H1 (cell line): Measurements from ENCODE around the gene SYTL5. TPM values are rescaled to one million over a fixed set of nuclear protein-coding genes. Genes with fewer than 3 reads are reported as not detected.

ENCODE experiments used
- CTCF ChIA-PET: fragments of 300-600 bp; sonication (Branson Sonifier 250); formaldehyde crosslinking; loops from one replicate; lab custom pipeline; 2021; ENCODE audit not compliant: partially characterized antibody; lab: Charles Lee
- POLR2A ChIA-PET: fragments of 300-600 bp; sonication (Branson Sonifier 250); formaldehyde crosslinking; loops from one replicate; lab custom pipeline; 2021; ENCODE audit warnings: inconsistent platforms; ENCODE audit not compliant: partially characterized antibody; lab: Charles Lee
- DNase-seq, 2 experiments: peaks; one replicate each; pipeline versions ENCODE4 v3.0.0 to v3.0.0-alpha.2; 2010 to 2022; ENCODE audit warnings: low spot score in 2 of 2, low read depth in 1 of 2, mixed read lengths in 1 of 2
- FAIRE-seq: peaks from 2 replicates; lab custom pipeline; 2011; peaks lifted over from hg19 to GRCh38; lab: Jason Lieb, UNC
- H2AFZ ChIP-seq: 2 replicates; pipeline ENCODE4 v1.8.1; 2012; ENCODE audit warnings: low read length, inconsistent platforms
- H2AK5ac ChIP-seq: 2 replicates; pipeline ENCODE4 v1.6.1; 2013; ENCODE audit warnings: low read depth, low read length
- H2BK120ac ChIP-seq: replicated peaks from 2 replicates; pipeline ENCODE3; 2013; ENCODE audit warnings: low read depth, low read length, inconsistent platforms
- H2BK12ac ChIP-seq: 2 replicates; pipeline ENCODE4 v1.6.1; 2013; ENCODE audit warnings: low read depth, low read length
- H2BK15ac ChIP-seq: 2 replicates; pipeline ENCODE4 v1.6.1; 2013; ENCODE audit warnings: low read length
- H2BK20ac ChIP-seq: 2 replicates; pipeline ENCODE4 v1.6.1; 2013; ENCODE audit warnings: low read length
- H2BK5ac ChIP-seq: 2 replicates; pipeline ENCODE4 v1.6.1; 2013; ENCODE audit warnings: low read depth, low read length
- H3K14ac ChIP-seq: 2 replicates; pipeline ENCODE4 v1.6.1; 2013; ENCODE audit warnings: inconsistent platforms; ENCODE audit not compliant: insufficient read length
- H3K18ac ChIP-seq: 2 replicates; pipeline ENCODE4 v1.6.1; 2013; ENCODE audit warnings: low read length; ENCODE audit errors: extremely low read depth
- H3K23ac ChIP-seq: 2 replicates; pipeline ENCODE4 v1.6.1; 2013; ENCODE audit warnings: inconsistent platforms; ENCODE audit not compliant: insufficient read length
- H3K23me2 ChIP-seq: 2 replicates; pipeline ENCODE4 v1.6.1; 2013; ENCODE audit warnings: low read depth, low read length
- H3K27ac ChIP-seq: 2 replicates; pipeline ENCODE4 v1.6.1; 2011; ENCODE audit warnings: low read depth, low read length, inconsistent platforms
- H3K27me3 ChIP-seq, 4 experiments: replicated peaks in 1 of 4; 1 replicate in 1 of 4; 2 replicates in 3 of 4; pipeline versions ENCODE4 v1.6.1 to v1.8.1; 2011 to 2013; ENCODE audit warnings: low read length in 3 of 4, mild to moderate bottlenecking in 3 of 4, inconsistent platforms in 2 of 4, mixed read lengths in 2 of 4, moderate library complexity in 1 of 4; ENCODE audit not compliant: control insufficient read depth in 3 of 4, insufficient read depth in 3 of 4; ENCODE audit errors: extremely low read depth in 1 of 4
- H3K36me3 ChIP-seq, 4 experiments: 2 replicates each; pipeline versions ENCODE4 v1.6.1 to v1.8.1; 2011 to 2013; ENCODE audit warnings: mild to moderate bottlenecking in 4 of 4, low read length in 3 of 4, moderate library complexity in 2 of 4, control low read depth in 1 of 4, inconsistent platforms in 1 of 4; ENCODE audit not compliant: insufficient read depth in 4 of 4, control insufficient read depth in 2 of 4
- H3K4ac ChIP-seq: replicated peaks from 2 replicates; pipeline ENCODE3; 2013; ENCODE audit warnings: low read length, low read depth, mixed read lengths, inconsistent platforms; ENCODE audit not compliant: insufficient read length
- H3K4me1 ChIP-seq, 4 experiments: replicated peaks in 1 of 4; 1 replicate in 1 of 4; 2 replicates in 3 of 4; pipeline versions ENCODE4 v1.6.1 to v1.8.1; 2011 to 2013; ENCODE audit warnings: low read length in 3 of 4, inconsistent platforms in 2 of 4, mixed read lengths in 1 of 4; ENCODE audit not compliant: insufficient read depth in 4 of 4, control insufficient read depth in 3 of 4
- H3K4me2 ChIP-seq, 2 experiments: 2 replicates each; pipeline versions ENCODE4 v1.6.1 to v1.8.1; 2011 to 2013; ENCODE audit warnings: low read depth in 2 of 2, low read length in 2 of 2, control low read depth in 1 of 2, inconsistent platforms in 1 of 2, mild to moderate bottlenecking in 1 of 2; ENCODE audit not compliant: insufficient read depth in 1 of 2
- H3K4me3 ChIP-seq, 4 experiments: fragments of 200-600, 300-600 bp in 1 of 4; sonication (generic), shearing (Covaris generic), sonication (Bioruptor Twin) in 1 of 4; 2 replicates each; pipeline versions ENCODE4 v1.5.1 to v1.8.1; 2011 to 2016; ENCODE audit warnings: low read length in 4 of 4, low read depth in 3 of 4, control low read depth in 2 of 4, inconsistent platforms in 2 of 4, mild to moderate bottlenecking in 2 of 4, mixed read lengths in 1 of 4, moderate library complexity in 1 of 4; ENCODE audit not compliant: insufficient read depth in 2 of 4; ENCODE audit errors: extremely low read depth in 1 of 4
- H3K56ac ChIP-seq: replicated peaks from 2 replicates; pipeline ENCODE3; 2013; ENCODE audit warnings: low read depth, mild to moderate bottlenecking, mixed read lengths, low read length, inconsistent platforms; ENCODE audit not compliant: insufficient read length
- H3K79me1 ChIP-seq: 2 replicates; pipeline ENCODE4 v1.6.1; 2013; ENCODE audit warnings: low read depth, low read length, control low read depth
- H3K79me2 ChIP-seq, 2 experiments: 2 replicates each; pipeline versions ENCODE4 v1.6.1 to v1.8.1; 2012 to 2013; ENCODE audit warnings: low read length in 2 of 2, mild to moderate bottlenecking in 2 of 2, inconsistent platforms in 1 of 2; ENCODE audit not compliant: insufficient read depth in 2 of 2, control insufficient read depth in 1 of 2
- H3K9ac ChIP-seq, 4 experiments: replicated peaks in 1 of 4; 1 replicate in 1 of 4; 2 replicates in 3 of 4; pipeline versions ENCODE4 v1.6.1 to v1.8.1; 2011 to 2013; ENCODE audit warnings: low read depth in 3 of 4, low read length in 3 of 4, control low read depth in 2 of 4, mild to moderate bottlenecking in 2 of 4, moderate library complexity in 2 of 4, inconsistent platforms in 1 of 4; ENCODE audit errors: extremely low read depth in 1 of 4
- H3K9me3 ChIP-seq, 2 experiments: 2 replicates each; pipeline versions ENCODE4 v1.6.1 to v1.8.1; 2012 to 2013; ENCODE audit warnings: mild to moderate bottlenecking in 2 of 2, moderate library complexity in 2 of 2, control low read depth in 1 of 2, inconsistent platforms in 1 of 2, low read depth in 1 of 2, low read length in 1 of 2, mixed read lengths in 1 of 2; ENCODE audit not compliant: insufficient read depth in 2 of 2
- H4K20me1 ChIP-seq, 2 experiments: replicated peaks in 1 of 2; 2 replicates each; pipeline versions ENCODE3 to v1.8.1; 2011 to 2013; ENCODE audit warnings: inconsistent platforms in 2 of 2, low read length in 2 of 2, mild to moderate bottlenecking in 1 of 2; ENCODE audit not compliant: insufficient read depth in 2 of 2, control insufficient read depth in 1 of 2
- H4K5ac ChIP-seq: 2 replicates; pipeline ENCODE4 v1.6.1; 2013; ENCODE audit warnings: low read length, low read depth, mixed read lengths, inconsistent platforms; ENCODE audit not compliant: insufficient read length
- H4K8ac ChIP-seq: 2 replicates; pipeline ENCODE4 v1.8.0; 2013; ENCODE audit warnings: mild to moderate bottlenecking, moderate library complexity, low read length, inconsistent platforms; ENCODE audit not compliant: insufficient read depth; ENCODE audit errors: extremely low read depth
- H4K91ac ChIP-seq: replicated peaks from 2 replicates; pipeline ENCODE3; 2013; ENCODE audit warnings: low read length, mixed read lengths, inconsistent platforms; ENCODE audit not compliant: insufficient read length
- ASH2L ChIP-seq: fragments of 200-600, 300-600 bp; sonication (generic); IDR thresholded peaks from one replicate; pipeline ENCODE4 v1.7.1; 2017; ENCODE audit warnings: low read length
- ATF3 ChIP-seq: IDR thresholded peaks from 2 replicates; pipeline ENCODE4 v1.6.1; 2011; ENCODE audit warnings: low read depth, mild to moderate bottlenecking, low read length; ENCODE audit not compliant: insufficient read depth
- CBX8 ChIP-seq: fragments of 300-800, 300-1000 bp; sonication (generic); IDR thresholded peaks from 2 replicates; pipeline ENCODE4 v1.7.1; 2016; ENCODE audit warnings: low read depth, low read length, borderline replicate concordance
- CTCF ChIP-seq, 3 experiments: IDR thresholded peaks; 1 replicate in 2 of 3; 2 replicates in 1 of 3; pipeline versions ENCODE4 v1.5.1 to v1.6.1; 2011; ENCODE audit warnings: low read length in 3 of 3, mild to moderate bottlenecking in 3 of 3, inconsistent platforms in 2 of 3, low read depth in 1 of 3, moderate library complexity in 1 of 3; ENCODE audit not compliant: insufficient read depth in 1 of 3; ENCODE audit errors: control extremely low read depth in 1 of 3
- E2F6 ChIP-seq: IDR thresholded peaks from 2 replicates; pipeline ENCODE4 v1.6.1; 2012; ENCODE audit warnings: inconsistent platforms
- EGR1 ChIP-seq: IDR thresholded peaks from 2 replicates; pipeline ENCODE4 v1.6.1; 2011; ENCODE audit warnings: low read depth, low read length, borderline replicate concordance
- GABPA ChIP-seq: IDR thresholded peaks from 2 replicates; pipeline ENCODE4 v1.6.1; 2011; ENCODE audit warnings: mild to moderate bottlenecking, low read length, moderate library complexity, borderline replicate concordance; ENCODE audit not compliant: insufficient read depth
- GTF2F1 ChIP-seq: IDR thresholded peaks from 2 replicates; pipeline ENCODE4 v1.6.1; 2012; ENCODE audit warnings: low read depth, low read length, improper control_type of control experiment, borderline replicate concordance
- SRF ChIP-seq: IDR thresholded peaks from 2 replicates; pipeline ENCODE4 v1.6.1; 2011; ENCODE audit warnings: mild to moderate bottlenecking, low read depth, low read length, moderate library complexity
- TAF7 ChIP-seq: optimal IDR thresholded peaks from 2 replicates; pipeline ENCODE3; 2011; ENCODE audit warnings: low read depth, mild to moderate bottlenecking, inconsistent platforms, low read length, moderate library complexity, borderline replicate concordance
- WGBS, 2 experiments: shearing (Covaris generic) in 1 of 2; methylation state at CpG; one replicate each; pipeline versions ENCODE4 v1.1.6 to v1.1.7; 2013 to 2015; ENCODE audit warnings: low lambda C conversion rate in 2 of 2, mixed read lengths in 2 of 2, inconsistent platforms in 1 of 2, low coverage in 1 of 2, missing lambda C conversion rate in 1 of 2; ENCODE audit not compliant: insufficient replicate concordance in 2 of 2, insufficient coverage in 1 of 2, insufficient read length in 1 of 2; ENCODE audit errors: extremely low coverage in 1 of 2, missing lambda C conversion rate in 1 of 2; 5-methylcytosine and 5-hydroxymethylcytosine counted together
- polyA plus RNA-seq, 7 experiments: library from polyadenylated mRNA; depleted of rRNA in 3 of 7; stranded (reverse) in 5 of 7; unstranded in 2 of 7; fragments of >200 nt in 5 of 7; fragments of 200-250 nt in 2 of 7; gene quantifications; 1 replicate in 5 of 7; 2 replicates in 1 of 7; 4 replicates in 1 of 7; pipeline versions ENCODE4 v1.2.1 to v1.2.3, GENCODE V29; 2011 to 2013; ENCODE audit warnings: missing spikeins in 2 of 7, mixed read lengths in 2 of 7
- total RNA-seq: library from RNA; stranded (reverse); fragmentation: NEBNext Ultra II Directional; extraction: Animal tissue kit (Norgen Biotek cat#: 25700); gene quantifications from 2 replicates; pipeline ENCODE4 v1.2.1, GENCODE V29; 2021

The SYTL5 gene
- total and polyA plus RNA-seq, 2 of the 8 experiments (the other 6 are each of a cell fraction or from before 2014, with no cell fraction given), result 0.15 to 0.52 TPM

- H3K4me3 ChIP-seq, result no peak overlapping the region
- H2AK5ac ChIP-seq, result no peak overlapping the region
- no peak overlapping the region for H3K4ac ChIP-seq
- H3K23ac ChIP-seq, result no peak overlapping the region
- no peak overlapping the region for H2BK120ac ChIP-seq
- H3K18ac ChIP-seq, result no peak overlapping the region
- TF ChIP-seq TAF7, result no peak
- TF ChIP-seq GTF2F1, result no peak
- TF ChIP-seq GABPA, result no peak
- TF ChIP-seq EGR1, result no peak
- no peak for TF ChIP-seq SRF
- TF ChIP-seq CTCF (IDR thresholded peaks at IDR 0.05; ENCODE audit: control extremely low read depth in 1 of 3, insufficient read depth in 1 of 3, low read depth in 1 of 3, low read length in 3 of 3), result no peak
- no peak for TF ChIP-seq ATF3
- no peak for TF ChIP-seq ASH2L
- no peak for TF ChIP-seq CBX8
- no peak for TF ChIP-seq E2F6
- no peak overlapping the region for H3K27ac ChIP-seq
- no peak for FAIRE-seq
- no peaks in the 10 kb centered on the region for H3K23me2 ChIP-seq
- no peak overlapping the region for H3K9ac ChIP-seq
- no peak overlapping the region for H2BK12ac ChIP-seq
- H3K4me2 ChIP-seq, result no peak overlapping the region
- no peak overlapping the region for H2BK15ac ChIP-seq
- CTCF ChIA-PET, result interaction anchor here (0.6 kb wide), 1 partner anchor 81 kb away, joined by 5 read pairs; no protein-coding TSS in a partner anchor
- H3K79me1 ChIP-seq, result no peaks in the 10 kb centered on the region
- H4K20me1 ChIP-seq, result no peaks in the 10 kb centered on the region
- no peak overlapping the region for H2AFZ ChIP-seq
- no peaks in the 10 kb centered on the region for H3K4me1 ChIP-seq
- DNase-seq, result no peak
- H2BK20ac ChIP-seq, result no peak overlapping the region
- POLR2A ChIA-PET, result no interaction called here
- H2BK5ac ChIP-seq, result no peak overlapping the region
- H4K91ac ChIP-seq, result no peak overlapping the region
- H3K14ac ChIP-seq, result no peak overlapping the region
- H3K27me3 ChIP-seq, result no peaks in the 10 kb centered on the region
- 90% methylated on average over 2 of the region's 2 CpGs; no CpG with 5 or more reads in 1 of the 2 experiments for WGBS, 2 experiments
- H3K9me3 ChIP-seq, result no peaks in the 10 kb centered on the region
- H3K79me2 ChIP-seq, result no peaks in the 10 kb centered on the region
- no peak overlapping the region for H3K56ac ChIP-seq
- no peak overlapping the region for H4K5ac ChIP-seq
- H4K8ac ChIP-seq, result no peak overlapping the region
- H3K36me3 ChIP-seq, result no peaks in the 10 kb centered on the region
These were observed 54.1 kb downstream of the SYTL5 start for GRCh38 chrX:38060331-38060878.
